BJ (cell line): ENCODE results near the gene ABHD1. TPM values are rescaled to one million over a fixed set of nuclear protein-coding genes. Genes with fewer than 3 reads are reported as not detected.
"Not testable (repeated sequence)": the region's sequence is repeated elsewhere in the genome, so short reads cannot be mapped to it uniquely, and the experiment has no call there.

Experiments used
- CTCF ChIA-PET: fragments of 350-600 bp; formaldehyde crosslinking; extraction: SDS; loops from one replicate; lab custom pipeline; 2021; ENCODE audit warnings: antibody characterized with exemption, inconsistent platforms; lab: Yijun Ruan, JAX
- POLR2A ChIA-PET: fragments of 300-600 bp; sonication (Branson Sonifier 250); formaldehyde crosslinking; extraction: SDS; loops from one replicate; lab custom pipeline; 2021; ENCODE audit warnings: antibody characterized with exemption; lab: Charles Lee
- DNase-seq: peaks from one replicate; pipeline ENCODE4 v3.0.0-alpha.2; 2011; ENCODE audit warnings: low read depth
- H3K27me3 ChIP-seq: 2 replicates; pipeline ENCODE4 v1.6.0; 2011; ENCODE audit warnings: low read length; ENCODE audit not compliant: control insufficient read depth, insufficient read depth
- H3K36me3 ChIP-seq: 2 replicates; pipeline ENCODE4 v1.5.1; 2011; ENCODE audit warnings: low read length; ENCODE audit not compliant: control insufficient read depth, insufficient read depth
- H3K4me3 ChIP-seq: 2 replicates; pipeline ENCODE4 v1.5.1; 2011; ENCODE audit warnings: low read depth, mild to moderate bottlenecking, control low read depth, low read length
- polyA plus RNA-seq: library from polyadenylated mRNA; depleted of rRNA; stranded (reverse); fragments of >200 nt; gene quantifications from 2 replicates; pipeline ENCODE4 v1.2.3, GENCODE V29; 2011
- TF ChIP-seq, protein P1 (sequence below): IDR thresholded peaks from 2 replicates; pipeline ENCODE4 v1.5.1; 2011; ENCODE audit warnings: low read depth, mild to moderate bottlenecking, control low read depth, inconsistent platforms, low read length, moderate library complexity; ENCODE audit not compliant: insufficient read depth

ABHD1 gene
- polyA plus RNA-seq, 1 experiment, result not detected

DNA sequence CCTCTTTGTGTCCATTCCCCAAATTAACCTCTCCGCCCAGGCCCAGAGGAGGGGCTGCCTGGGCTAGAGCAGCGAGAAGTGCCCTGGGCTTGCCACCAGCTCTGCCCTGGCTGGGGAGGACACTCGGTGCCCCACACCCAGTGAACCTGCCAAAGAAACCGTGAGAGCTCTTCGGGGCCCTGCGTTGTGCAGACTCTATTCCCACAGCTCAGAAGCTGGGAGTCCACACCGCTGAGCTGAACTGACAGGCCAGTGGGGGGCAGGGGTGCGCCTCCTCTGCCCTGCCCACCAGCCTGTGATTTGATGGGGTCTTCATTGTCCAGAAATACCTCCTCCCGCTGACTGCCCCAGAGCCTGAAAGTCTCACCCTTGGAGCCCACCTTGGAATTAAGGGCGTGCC, 23.6 kb upstream of the ABHD1 start:
- H3K4me3 ChIP-seq, result no peak overlapping the region
- no peaks in the 10 kb centered on the region for H3K36me3 ChIP-seq
- DNase-seq, result no peak
- ChIA-PET CTCF (interaction anchor here (1.0 to 8.0 kb wide), 14 partner anchors 8 to 203 kb away, joined by 3 to 94 read pairs (median 6); partner anchors contain the start of genes ABHD1, KHK, PREB and TRIM54), POLR2A (no interaction called here)
- peaks cover 1% of the 10 kb centered on the region; the same call in 1 of the 2 replicates for H3K27me3 ChIP-seq
- TF ChIP-seq, protein P1, sequence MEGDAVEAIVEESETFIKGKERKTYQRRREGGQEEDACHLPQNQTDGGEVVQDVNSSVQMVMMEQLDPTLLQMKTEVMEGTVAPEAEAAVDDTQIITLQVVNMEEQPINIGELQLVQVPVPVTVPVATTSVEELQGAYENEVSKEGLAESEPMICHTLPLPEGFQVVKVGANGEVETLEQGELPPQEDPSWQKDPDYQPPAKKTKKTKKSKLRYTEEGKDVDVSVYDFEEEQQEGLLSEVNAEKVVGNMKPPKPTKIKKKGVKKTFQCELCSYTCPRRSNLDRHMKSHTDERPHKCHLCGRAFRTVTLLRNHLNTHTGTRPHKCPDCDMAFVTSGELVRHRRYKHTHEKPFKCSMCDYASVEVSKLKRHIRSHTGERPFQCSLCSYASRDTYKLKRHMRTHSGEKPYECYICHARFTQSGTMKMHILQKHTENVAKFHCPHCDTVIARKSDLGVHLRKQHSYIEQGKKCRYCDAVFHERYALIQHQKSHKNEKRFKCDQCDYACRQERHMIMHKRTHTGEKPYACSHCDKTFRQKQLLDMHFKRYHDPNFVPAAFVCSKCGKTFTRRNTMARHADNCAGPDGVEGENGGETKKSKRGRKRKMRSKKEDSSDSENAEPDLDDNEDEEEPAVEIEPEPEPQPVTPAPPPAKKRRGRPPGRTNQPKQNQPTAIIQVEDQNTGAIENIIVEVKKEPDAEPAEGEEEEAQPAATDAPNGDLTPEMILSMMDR, result no peak

DNA sequence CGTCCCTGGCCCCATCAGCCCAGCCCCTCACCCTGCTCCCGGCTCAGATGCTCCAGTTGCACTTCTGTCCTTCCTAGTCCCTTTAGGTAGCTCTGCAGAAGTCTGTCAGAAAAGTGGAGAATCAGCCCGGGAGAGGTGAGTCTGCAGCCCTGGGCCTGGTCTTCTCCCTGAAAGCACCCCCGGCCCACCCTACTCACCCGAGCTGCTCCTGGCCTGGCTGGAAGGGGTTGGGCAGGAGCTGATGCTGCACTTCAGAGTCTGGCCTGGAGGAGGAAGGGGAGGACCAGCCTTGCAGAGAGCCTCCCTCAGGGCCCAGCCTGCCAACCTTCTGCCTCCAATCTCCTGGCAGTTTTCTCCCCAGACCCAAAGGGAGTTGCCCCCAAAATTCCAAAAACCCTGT, 21.3 kb upstream of the ABHD1 start:
- no peak for DNase-seq
- no peak overlapping the region for H3K4me3 ChIP-seq
- POLR2A ChIA-PET, result no interaction called here
- CTCF ChIA-PET, result interaction anchor here (0.6 to 8.0 kb wide), 10 partner anchors 64 to 448 kb away, joined by 3 to 94 read pairs (median 6); partner anchors contain the start of gene TRIM54
- TF ChIP-seq, protein P1, result no peak
- H3K36me3 ChIP-seq, result no peaks in the 10 kb centered on the region
- peaks cover 1% of the 10 kb centered on the region; the same call in 1 of the 2 replicates for H3K27me3 ChIP-seq

DNA sequence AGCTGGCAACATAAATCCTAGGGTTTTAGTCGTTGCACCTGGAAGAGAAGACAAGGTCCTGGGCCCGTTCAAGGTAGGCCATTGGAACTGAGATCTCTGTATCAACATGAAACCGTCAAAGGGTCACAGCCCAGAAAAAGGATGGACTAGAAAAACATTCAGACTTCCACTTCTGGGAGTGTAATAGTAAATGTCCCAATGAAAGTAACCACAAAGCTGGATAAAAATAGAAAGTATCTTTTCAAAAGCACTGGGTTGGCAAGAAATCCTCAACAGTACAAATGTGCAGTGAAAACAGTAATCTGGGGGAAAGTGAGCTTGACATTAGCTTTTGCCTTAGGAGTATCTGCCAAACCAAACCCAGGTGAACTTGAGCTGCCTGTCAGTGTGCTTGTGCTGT, 17.6 kb upstream of the ABHD1 start:
- POLR2A ChIA-PET, result no interaction called here
- TF ChIP-seq, protein P1, result no peak
- Histone ChIP-seq H3K4me3 (no peak overlapping the region), H3K36me3 (no peaks in the 10 kb centered on the region), H3K27me3 (peaks cover 1% of the 10 kb centered on the region; the same call in 1 of the 2 replicates)
- DNase-seq, result no peak
- CTCF ChIA-PET, result interaction anchor here (0.7 to 3.0 kb wide), 6 partner anchors 9 to 197 kb away, joined by 3 to 10 read pairs (median 6); partner anchors contain the start of gene ABHD1

DNA sequence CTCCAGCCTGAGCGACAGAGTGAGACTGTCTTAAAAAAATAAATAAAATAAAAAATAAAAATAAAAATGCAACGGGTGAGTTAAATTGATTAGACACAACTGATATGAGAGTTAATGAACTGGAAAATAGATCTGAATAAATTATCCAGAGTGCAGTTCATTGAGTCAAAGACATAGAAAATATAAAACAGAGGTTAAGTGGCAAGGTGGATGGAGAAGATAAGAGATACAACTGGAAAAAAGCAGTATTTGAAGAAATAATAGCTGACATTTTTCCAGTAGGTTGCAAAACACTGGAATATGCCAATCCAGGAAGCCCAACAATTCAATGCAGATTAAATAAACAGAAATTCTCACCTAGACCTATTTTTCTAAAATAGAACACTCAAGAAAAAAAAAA, 15.4 kb upstream of the ABHD1 start:
- Histone ChIP-seq H3K27me3 (no peaks in the 10 kb centered on the region), H3K36me3 (no peaks in the 10 kb centered on the region), H3K4me3 (no peak overlapping the region)
- TF ChIP-seq, protein P1, result no peak
- ChIA-PET CTCF (interaction anchor here (0.9 to 2.1 kb wide), 4 partner anchors 9 to 171 kb away, joined by 4 to 8 read pairs (median 6); no protein-coding TSS in a partner anchor), POLR2A (no interaction called here)
- no peak for DNase-seq

DNA sequence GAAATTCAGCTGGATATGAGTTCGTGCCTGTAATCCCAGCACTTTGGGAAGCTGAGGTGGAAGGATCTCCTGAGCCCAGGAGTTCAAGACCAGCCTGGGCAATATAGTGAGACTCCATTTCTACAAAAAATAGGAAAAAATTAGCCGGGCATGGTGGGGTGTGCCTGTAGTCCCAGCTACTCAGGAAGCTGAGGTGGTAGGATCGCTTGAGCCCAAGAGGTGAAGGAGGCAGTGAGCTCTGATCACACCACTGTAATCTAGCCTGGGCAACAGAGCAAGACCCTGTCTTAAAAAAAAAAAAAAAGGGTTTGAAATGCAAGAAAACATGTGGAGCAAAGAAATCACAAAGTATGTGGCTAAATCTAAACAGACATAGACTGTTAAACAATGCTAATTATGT, 14.5 kb upstream of the ABHD1 start:
- no peaks in the 10 kb centered on the region for H3K27me3 ChIP-seq
- no peaks in the 10 kb centered on the region for H3K36me3 ChIP-seq
- ChIA-PET POLR2A (interaction anchor here (0.7 kb wide), 1 partner anchor 71 kb away, joined by 7 read pairs; no protein-coding TSS in a partner anchor), CTCF (interaction anchor here (0.9 to 1.3 kb wide), 4 partner anchors 11 to 194 kb away, joined by 3 to 6 read pairs (median 4); no protein-coding TSS in a partner anchor)
- no peak overlapping the region for H3K4me3 ChIP-seq
- TF ChIP-seq, protein P1, result no peak
- no peak for DNase-seq

DNA sequence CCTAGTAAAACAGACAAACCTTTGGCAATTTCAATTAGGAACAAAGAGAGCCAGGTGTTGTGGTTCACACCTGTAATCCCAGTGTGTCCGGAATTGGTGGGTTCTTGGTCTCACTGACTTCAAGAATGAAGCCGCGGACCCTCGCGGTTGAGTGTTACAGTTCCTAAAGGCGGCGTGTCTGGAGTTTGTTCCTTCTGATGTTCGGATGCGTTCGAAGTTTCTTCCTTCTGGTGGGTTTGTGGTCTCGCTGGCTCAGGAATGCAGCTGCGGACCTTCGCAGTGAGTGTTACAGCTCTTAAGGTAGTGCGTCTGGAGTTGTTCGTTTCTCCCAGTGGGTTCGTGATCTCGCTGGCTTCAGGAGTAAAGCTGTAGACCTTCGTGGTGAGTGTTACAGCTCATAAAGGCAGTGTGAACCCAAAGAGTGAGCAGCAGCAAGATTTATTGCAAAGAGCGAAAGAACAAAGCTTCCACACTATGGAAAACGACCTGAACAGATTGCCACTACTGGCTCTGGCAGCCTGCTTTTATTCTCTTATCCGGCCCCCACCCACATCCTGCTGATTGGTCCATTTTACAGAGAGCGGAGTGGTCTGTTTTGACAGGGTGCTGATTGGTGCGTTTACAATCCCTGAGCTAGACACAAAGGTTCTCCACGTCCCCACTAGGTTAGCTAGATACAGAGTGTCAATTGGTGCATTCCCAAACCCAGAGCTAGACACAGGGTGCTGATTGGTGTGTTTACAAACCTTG, 12.8 kb upstream of the ABHD1 start:
- POLR2A ChIA-PET, result not testable (repeated sequence)
- CTCF ChIA-PET, result interaction anchor here (0.9 to 1.8 kb wide), 2 partner anchors 11 to 13 kb away, joined by 3 to 7 read pairs; no protein-coding TSS in a partner anchor

DNA sequence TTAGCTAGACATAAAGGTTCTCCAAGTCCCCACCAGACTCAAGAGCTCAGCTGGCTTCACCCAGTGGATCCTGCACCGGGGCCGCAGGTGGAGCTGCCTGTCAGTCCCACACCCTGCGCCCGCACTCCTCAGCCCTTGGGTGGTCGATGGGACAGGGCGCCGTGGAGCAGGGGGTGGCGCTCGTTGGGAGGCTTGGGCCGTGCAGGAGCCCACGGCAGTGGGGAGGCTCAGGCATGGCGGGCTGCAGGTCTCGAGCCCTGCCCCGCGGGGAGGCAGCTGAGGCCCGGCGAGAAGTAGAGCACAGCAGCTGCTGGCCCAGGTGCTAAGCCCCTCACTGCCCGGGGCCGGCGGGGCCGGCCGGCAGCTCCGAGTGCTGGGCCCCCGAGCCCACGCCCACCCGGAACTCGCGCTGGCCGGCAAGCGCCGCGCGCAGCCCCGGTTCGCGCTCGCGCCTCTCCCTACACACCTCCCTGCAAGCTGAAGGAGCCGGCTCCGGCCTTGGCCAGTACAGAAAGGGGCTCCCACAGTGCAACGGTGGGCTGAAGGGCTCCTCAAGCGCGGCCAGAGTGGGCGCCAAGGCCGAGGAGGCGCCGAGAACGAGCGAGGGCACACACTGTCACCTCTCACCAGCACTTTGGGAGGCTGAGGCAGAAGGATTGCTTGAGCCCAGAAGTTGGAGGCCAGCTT, 12.1 kb upstream of the ABHD1 start:
- H3K36me3 ChIP-seq, H3K27me3 ChIP-seq, DNase-seq, POLR2A ChIA-PET, H3K4me3 ChIP-seq: not testable (repeated sequence)
- CTCF ChIA-PET, result interaction anchor here (0.6 to 1.8 kb wide), 4 partner anchors 12 to 25 kb away, joined by 3 to 7 read pairs (median 3); partner anchors contain the start of gene KHK

More for the DNA sequence above, 12.8 kb upstream of the ABHD1 start:
- H3K36me3 ChIP-seq, DNase-seq, H3K4me3 ChIP-seq, H3K27me3 ChIP-seq: not testable (repeated sequence)
